Sigmoid colon (tissue), 7 donors: ENCODE data around the gene C22orf39. TPM values are rescaled to one million over a fixed set of nuclear protein-coding genes. Genes with fewer than 3 reads are reported as not detected.

Experiments used
- DNase-seq: peaks from one replicate; pipeline ENCODE4 v3.0.0-alpha.2; 2019
- H3K27ac ChIP-seq, 4 donors: fragments of 200-600 bp; sonication (generic); one replicate each; pipeline ENCODE4 v1.5.1; 2016 to 2019; ENCODE audit warnings: mild to moderate bottlenecking in 1 of 4
- H3K27me3 ChIP-seq, 3 donors: fragments of 200-600 bp; sonication (generic); one replicate each; pipeline ENCODE4 v1.5.1; 2019; ENCODE audit warnings: mild to moderate bottlenecking in 1 of 3
- H3K36me3 ChIP-seq, 4 donors: fragments of 200-600 bp; sonication (generic); one replicate each; pipeline ENCODE4 v1.5.1; 2016 to 2019
- H3K4me1 ChIP-seq, 4 donors: fragments of 200-600 bp; sonication (generic); one replicate each; pipeline ENCODE4 v1.5.1; 2017 to 2019
- H3K4me3 ChIP-seq, 4 donors: fragments of 200-600 bp; sonication (generic); one replicate each; pipeline ENCODE4 v1.5.1; 2017 to 2019; ENCODE audit warnings: mild to moderate bottlenecking in 2 of 4, moderate library complexity in 1 of 4
- H3K9me3 ChIP-seq, 4 donors: fragments of 200-600 bp in 3 of 4; sonication (generic) in 3 of 4; one replicate each; pipeline versions ENCODE4 v1.5.1 to v1.6.1; 2013 to 2019
- EP300 ChIP-seq, 4 donors: sonication (generic); formaldehyde crosslinking; IDR thresholded peaks; one replicate each; pipeline ENCODE4 v1.6.1; 2017; ENCODE audit warnings: antibody characterized with exemption in 4 of 4
- POLR2A ChIP-seq, 2 donors: fragments of 450-650 bp; IDR thresholded peaks; one replicate each; pipeline ENCODE4 v1.6.1; 2016; ENCODE audit warnings: antibody characterized with exemption in 2 of 2, mild to moderate bottlenecking in 2 of 2, moderate library complexity in 2 of 2
- POLR2AphosphoS5 ChIP-seq, 4 donors: sonication (generic); formaldehyde crosslinking; IDR thresholded peaks; one replicate each; pipeline ENCODE4 v1.6.1; 2017; ENCODE audit warnings: antibody characterized with exemption in 4 of 4
- WGBS, 2 donors: extraction: QIAGEN DNeasy Blood & Tissue Kit; methylation state at CpG; one replicate each; pipeline ENCODE4 v1.1.7; 2013; 5-methylcytosine and 5-hydroxymethylcytosine counted together
- intact Hi-C: fragments of 100-400 bp; cut with DNase I; formaldehyde crosslinking; loops from one replicate; pipeline ENCODE4 v1.15.1; 2023
- polyA plus RNA-seq, 3 donors: library from polyadenylated mRNA; stranded (reverse); fragments of 200-250 nt; gene quantifications; one replicate each; pipeline ENCODE4 v1.2.3, GENCODE V29; 2013
- total RNA-seq, 4 donors: library from RNA; depleted of rRNA; stranded (reverse); fragments of >200 nt; gene quantifications; one replicate each; pipeline ENCODE4 v1.1.0, GENCODE V29; 2016
- TF ChIP-seq, protein P1 (sequence below), 4 experiments: fragments of 450-650 bp in 3 of 4; fragments of 200-600 bp in 1 of 4; IDR thresholded peaks; one replicate each; pipeline ENCODE4 v1.5.1; 2016 to 2019; ENCODE audit warnings: antibody characterized with exemption in 4 of 4, mild to moderate bottlenecking in 3 of 4, moderate library complexity in 2 of 4
- donor health status: healthy with polysubstance abuse.
- donor health status: Bipolar disorder and iron deficiency.
- donor health status: healthy.

The C22orf39 gene
- total and polyA plus RNA-seq, 7 donors = 25.2 to 135 (median 88.1) TPM

DNA sequence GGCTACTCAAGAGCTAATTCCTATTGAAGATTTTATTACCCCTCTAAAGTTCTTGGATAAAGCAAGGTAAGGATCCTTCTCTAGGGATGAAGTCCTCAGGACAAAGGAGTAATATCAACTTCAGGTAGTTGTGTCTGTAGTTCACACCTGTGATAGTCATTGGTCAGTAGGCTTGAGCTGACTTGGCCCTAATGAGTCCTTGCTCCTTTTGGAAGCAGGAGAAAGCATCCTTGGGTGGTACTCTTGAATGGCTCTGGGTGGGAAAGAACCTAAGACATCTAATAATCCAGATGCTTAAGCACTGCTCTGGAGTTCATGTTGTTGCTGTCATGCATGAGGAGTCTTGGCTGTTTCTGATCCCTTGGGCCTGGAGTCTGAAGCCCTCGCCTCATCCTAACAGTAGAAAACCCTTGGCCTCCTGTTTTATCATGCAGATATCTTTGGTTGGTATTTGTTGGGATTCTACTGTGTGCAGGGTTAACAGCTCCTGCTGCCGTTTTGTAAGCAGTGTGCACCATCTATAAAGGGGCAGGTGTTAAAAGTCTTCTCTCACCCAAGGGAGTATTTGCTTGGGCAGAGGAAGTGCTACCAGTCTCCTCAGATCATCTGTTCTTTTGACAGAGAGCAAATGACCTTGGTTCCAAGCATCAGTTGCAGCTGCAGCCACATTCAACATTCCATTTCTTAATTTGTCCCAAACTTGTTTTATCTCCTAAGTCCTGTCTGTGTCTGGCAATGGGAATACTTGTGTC is 12.5 kb downstream of the C22orf39 start:
- TF ChIP-seq EP300 (IDR thresholded peaks at IDR 0.05) = no peak
- TF ChIP-seq, protein P1, sequence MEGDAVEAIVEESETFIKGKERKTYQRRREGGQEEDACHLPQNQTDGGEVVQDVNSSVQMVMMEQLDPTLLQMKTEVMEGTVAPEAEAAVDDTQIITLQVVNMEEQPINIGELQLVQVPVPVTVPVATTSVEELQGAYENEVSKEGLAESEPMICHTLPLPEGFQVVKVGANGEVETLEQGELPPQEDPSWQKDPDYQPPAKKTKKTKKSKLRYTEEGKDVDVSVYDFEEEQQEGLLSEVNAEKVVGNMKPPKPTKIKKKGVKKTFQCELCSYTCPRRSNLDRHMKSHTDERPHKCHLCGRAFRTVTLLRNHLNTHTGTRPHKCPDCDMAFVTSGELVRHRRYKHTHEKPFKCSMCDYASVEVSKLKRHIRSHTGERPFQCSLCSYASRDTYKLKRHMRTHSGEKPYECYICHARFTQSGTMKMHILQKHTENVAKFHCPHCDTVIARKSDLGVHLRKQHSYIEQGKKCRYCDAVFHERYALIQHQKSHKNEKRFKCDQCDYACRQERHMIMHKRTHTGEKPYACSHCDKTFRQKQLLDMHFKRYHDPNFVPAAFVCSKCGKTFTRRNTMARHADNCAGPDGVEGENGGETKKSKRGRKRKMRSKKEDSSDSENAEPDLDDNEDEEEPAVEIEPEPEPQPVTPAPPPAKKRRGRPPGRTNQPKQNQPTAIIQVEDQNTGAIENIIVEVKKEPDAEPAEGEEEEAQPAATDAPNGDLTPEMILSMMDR (IDR thresholded peaks at IDR 0.05) = no peak
- TF ChIP-seq POLR2A (IDR thresholded peaks at IDR 0.05) = no peak
- no peak for TF ChIP-seq POLR2AphosphoS5 (IDR thresholded peaks at IDR 0.05)
- WGBS, 2 donors = 74 to 84% methylated on average over 2 of the region's 2 CpGs
- no peaks in the 10 kb centered on the region for H3K9me3 ChIP-seq
- no peak overlapping the region for H3K4me3 ChIP-seq
- intact Hi-C loops = loop anchor here (5.0 to 10.0 kb wide), 2 partner anchors 140 to 258 kb away; partner anchors contain the start of genes CLTCL1 and SLC25A1
- H3K27me3 ChIP-seq = no peaks in the 10 kb centered on the region
- no peak overlapping the region for H3K27ac ChIP-seq
- H3K4me1 ChIP-seq = peaks cover 0 to 22% (median 21%) of the 10 kb centered on the region in 4 donors
- peaks cover 0 to 38% (median 12%) of the 10 kb centered on the region in 4 donors for H3K36me3 ChIP-seq
- no peak for DNase-seq

- WGBS, 2 donors = 92 to 96% methylated on average over 7 of the region's 7 CpGs
- H3K36me3 ChIP-seq = peaks cover 0 to 38% (median 12%) of the 10 kb centered on the region in 4 donors
- peaks cover 0 to 28% (median 27%) of the 10 kb centered on the region in 4 donors for H3K4me1 ChIP-seq
- no peak for DNase-seq
- intact Hi-C loops = loop anchor here (5.0 to 10.0 kb wide), 2 partner anchors 140 to 257 kb away; partner anchors contain the start of genes CLTCL1 and SLC25A1
- no peak overlapping the region for H3K4me3 ChIP-seq
- H3K27ac ChIP-seq = no peak overlapping the region
- H3K9me3 ChIP-seq = no peaks in the 10 kb centered on the region
- TF ChIP-seq, protein P1 (IDR thresholded peaks at IDR 0.05) = no peak
- no peak for TF ChIP-seq EP300 (IDR thresholded peaks at IDR 0.05)
- TF ChIP-seq POLR2A (IDR thresholded peaks at IDR 0.05) = no peak
- TF ChIP-seq POLR2AphosphoS5 (IDR thresholded peaks at IDR 0.05) = no peak
- H3K27me3 ChIP-seq = no peaks in the 10 kb centered on the region
These were observed 13.1 kb downstream of the C22orf39 start for GRCh38 chr22:19434401-19434800.

GRCh38 chr22:19432133-19432851 is 15.2 kb downstream of the C22orf39 start, which contains the start of gene MRPL40:
TSS of gene MRPL40 (plus strand) at chr22:19432545. CDS start at chr22:19432555, 10 bp downstream.
- H3K9me3 ChIP-seq = no peaks in the 10 kb centered on the region
- peak; percentile 96 for DNase-seq
- intact Hi-C loops = loop anchor here (1.0 to 10.0 kb wide), 3 partner anchors 47 to 255 kb away; partner anchors contain the start of genes CDC45, CLTCL1, SLC25A1 and UFD1
- peak within 1 kb of the TSS; percentile 85 to 93 (median 90) for H3K4me3 ChIP-seq
- no peaks in the 10 kb centered on the region for H3K27me3 ChIP-seq
- TF ChIP-seq POLR2AphosphoS5 (IDR thresholded peaks at IDR 0.05) = peak; percentile 80 to 99 (median 92)
- TF ChIP-seq, protein P1 (IDR thresholded peaks at IDR 0.05) = no peak
- TF ChIP-seq EP300 (IDR thresholded peaks at IDR 0.05) = peak in 1 of 4 donors; percentile 46
- TF ChIP-seq POLR2A (IDR thresholded peaks at IDR 0.05) = peak; percentile 79 to 82
- H3K4me1 ChIP-seq = peaks cover 0 to 30% (median 29%) of the 10 kb centered on the region in 4 donors
- peaks cover 0 to 29% (median 12%) of the 10 kb centered on the region in 4 donors for H3K36me3 ChIP-seq
- H3K27ac ChIP-seq = peak within 1 kb of the TSS; percentile 91 to 99 (median 96)
- WGBS, 2 donors = 0% methylated on average over 74 of the region's 74 CpGs

DNA sequence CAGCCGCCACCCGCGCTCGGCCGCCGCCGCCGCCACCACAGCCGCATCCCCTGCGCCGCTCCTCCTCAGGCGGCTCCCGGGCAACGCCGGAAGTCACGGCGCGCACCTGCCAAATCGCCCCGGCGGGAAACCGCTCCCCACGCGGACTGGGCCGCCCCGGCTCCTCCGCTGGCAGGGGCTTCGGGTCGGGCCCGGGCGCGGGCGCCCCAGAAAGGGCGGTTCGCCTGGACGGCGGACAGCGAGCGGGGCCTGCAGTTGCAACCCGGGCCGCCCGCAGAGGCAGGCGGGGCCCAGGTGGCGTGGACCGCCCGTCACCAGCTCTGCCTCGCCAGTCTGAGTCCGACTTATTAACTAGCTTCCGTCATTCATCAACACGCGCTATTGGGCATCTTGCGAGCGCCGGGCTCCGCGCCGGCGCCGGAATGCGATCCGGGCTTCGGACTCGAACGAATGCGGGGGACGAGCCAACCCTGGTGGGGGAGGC is 15.8 kb downstream of the C22orf39 start, which contains the start of gene HIRA:
Gene HIRA (minus strand): TSS at position 85 of the 484 bp plus-strand sequence. CDS start 257 bp downstream, outside the sequence.
- intact Hi-C loops = loop anchor here (1.0 to 10.0 kb wide), 3 partner anchors 48 to 254 kb away; partner anchors contain the start of genes CDC45, CLTCL1, SLC25A1 and UFD1
- H3K9me3 ChIP-seq = no peaks in the 10 kb centered on the region
- 0 to 1% methylated on average over 66 of the region's 66 CpGs for WGBS, 2 donors
- H3K27me3 ChIP-seq = no peaks in the 10 kb centered on the region
- peak within 1 kb of the TSS; percentile 91 to 99 (median 96) for H3K27ac ChIP-seq
- TF ChIP-seq POLR2AphosphoS5 (IDR thresholded peaks at IDR 0.05) (peak in 3 of 4 donors; percentile 58 to 65 (median 61)), POLR2A (IDR thresholded peaks at IDR 0.05) (no peak)
- TF ChIP-seq, protein P1 (IDR thresholded peaks at IDR 0.05) = no peak
- peaks cover 0 to 25% (median 12%) of the 10 kb centered on the region in 4 donors for H3K36me3 ChIP-seq
- peak; percentile 89 for DNase-seq
- peaks cover 0 to 30% (median 29%) of the 10 kb centered on the region in 4 donors for H3K4me1 ChIP-seq
- peak within 1 kb of the TSS; percentile 85 to 93 (median 90) for H3K4me3 ChIP-seq
